Loucy (cell line): ENCODE measurements around the gene APOBEC4.
A peak's percentile ranks its signal among the peaks of the same experiment; 100 is the strongest.

Experiments
- H2AFZ ChIP-seq: fragments of 200-600 bp; sonication (generic); 2 replicates; pipeline ENCODE4 v1.6.0; 2016; ENCODE audit warnings: antibody characterized with exemption, mild to moderate bottlenecking, low read length, moderate library complexity
- H3F3A ChIP-seq: fragments of 200-600 bp; 2 replicates; pipeline ENCODE4 v1.6.0; 2016; ENCODE audit warnings: antibody characterized with exemption, low read depth, mild to moderate bottlenecking
- H3K27me3 ChIP-seq: fragments of 200-600 bp; sonication (generic); 2 replicates; pipeline ENCODE4 v1.6.1; 2014; ENCODE audit warnings: low read length, mild to moderate bottlenecking; ENCODE audit not compliant: insufficient read depth, poor library complexity, severe bottlenecking
- H3K36me3 ChIP-seq: fragments of 200-600 bp; sonication (generic); 2 replicates; pipeline ENCODE4 v1.6.1; 2016; ENCODE audit warnings: low read length; ENCODE audit not compliant: insufficient read depth
- H3K4me1 ChIP-seq: fragments of 200-600 bp; sonication (generic); 2 replicates; pipeline ENCODE4 v1.5.1; 2014; ENCODE audit warnings: low read length, mild to moderate bottlenecking; ENCODE audit not compliant: insufficient read depth, poor library complexity, severe bottlenecking
- H3K4me2 ChIP-seq: fragments of 200-600 bp; sonication (generic); 2 replicates; pipeline ENCODE4 v1.6.0; 2014; ENCODE audit warnings: antibody characterized with exemption, low read length, low read depth, mild to moderate bottlenecking; ENCODE audit not compliant: poor library complexity, severe bottlenecking
- H3K4me3 ChIP-seq: fragments of 200-600 bp; sonication (generic); 2 replicates; pipeline ENCODE4 v1.5.1; 2014; ENCODE audit warnings: low read length, mild to moderate bottlenecking, mixed read lengths; ENCODE audit not compliant: poor library complexity, severe bottlenecking
- H3K79me2 ChIP-seq: fragments of 200-600 bp; sonication (generic); 2 replicates; pipeline ENCODE4 v1.6.1; 2014; ENCODE audit warnings: low read length; ENCODE audit not compliant: insufficient read depth
- H3K9ac ChIP-seq: fragments of 200-600 bp; sonication (generic); 2 replicates; pipeline ENCODE4 v1.6.0; 2014; ENCODE audit warnings: mild to moderate bottlenecking, low read depth, low read length, moderate library complexity; ENCODE audit not compliant: poor library complexity, severe bottlenecking
- H3K9me2 ChIP-seq: fragments of 200-600 bp; sonication (generic); replicated peaks from 2 replicates; pipeline ENCODE4 v1.6.1; 2016; ENCODE audit warnings: low read depth, low read length, mixed read lengths
- H3K9me3 ChIP-seq: fragments of 200-600 bp; sonication (generic); 2 replicates; pipeline ENCODE4 v1.6.1; 2014; ENCODE audit warnings: mild to moderate bottlenecking, antibody characterized with exemption, low read length, low read depth; ENCODE audit not compliant: insufficient read depth
- H4K20me1 ChIP-seq: fragments of 200-600 bp; sonication (generic); 2 replicates; pipeline ENCODE4 v1.6.0; 2014; ENCODE audit warnings: antibody characterized with exemption, low read length, mild to moderate bottlenecking; ENCODE audit not compliant: insufficient read depth, poor library complexity, severe bottlenecking
- CTCF ChIP-seq: fragments of 200-600 bp; sonication (generic); conservative IDR thresholded peaks from 2 replicates; pipeline ENCODE4 v1.5.1; 2014; ENCODE audit warnings: mild to moderate bottlenecking, antibody characterized with exemption, low read length
- EZH2phosphoT487 ChIP-seq: fragments of 200-600 bp; IDR thresholded peaks from 2 replicates; pipeline ENCODE4 v1.6.1; 2018; ENCODE audit warnings: antibody characterized with exemption, mild to moderate bottlenecking, moderate library complexity, borderline replicate concordance

APOBEC4 gene

GRCh38 chr1:183638649-183639387, 14.3 kb downstream of the APOBEC4 start:
- Histone ChIP-seq H3K4me3 (no peak overlapping the region), H3K4me1 (peaks cover 14% of the 10 kb centered on the region), H3K9ac (no peak overlapping the region), H3K4me2 (no peak overlapping the region), H2AFZ (no peak overlapping the region), H3K9me2 (no peaks in the 10 kb centered on the region), H3K36me3 (no peaks in the 10 kb centered on the region), H3F3A (peaks cover 5% of the 10 kb centered on the region), H3K9me3 (no peaks in the 10 kb centered on the region), H3K27me3 (peaks cover 8% of the 10 kb centered on the region), H3K79me2 (peaks cover 16% of the 10 kb centered on the region), H4K20me1 (peaks cover 7% of the 10 kb centered on the region)
- no peak for TF ChIP-seq CTCF
- no peak for TF ChIP-seq EZH2phosphoT487

GRCh38 chr1:183636783-183637182, 16.3 kb downstream of the APOBEC4 start:
- Histone ChIP-seq H3K9me2 (no peaks in the 10 kb centered on the region), H3K79me2 (peaks cover 33% of the 10 kb centered on the region), H4K20me1 (peaks cover 24% of the 10 kb centered on the region), H3K9ac (peak overlapping the region; percentile 42), H3K27me3 (peaks cover 8% of the 10 kb centered on the region), H3K4me2 (peak overlapping the region; percentile 87), H3F3A (peaks cover 5% of the 10 kb centered on the region), H2AFZ (no peak overlapping the region), H3K36me3 (no peaks in the 10 kb centered on the region), H3K9me3 (no peaks in the 10 kb centered on the region), H3K4me3 (peak overlapping the region; percentile 84), H3K4me1 (peaks cover 31% of the 10 kb centered on the region)
- TF ChIP-seq EZH2phosphoT487 (no peak), CTCF (no peak)

GRCh38 chr1:183636334-183636682, 16.8 kb downstream of the APOBEC4 start:
- Histone ChIP-seq H3K4me2 (peak overlapping the region; percentile 87), H3K9me3 (no peaks in the 10 kb centered on the region), H2AFZ (peak overlapping the region; percentile 86), H4K20me1 (peaks cover 27% of the 10 kb centered on the region), H3K79me2 (peaks cover 38% of the 10 kb centered on the region), H3K9me2 (no peaks in the 10 kb centered on the region), H3K4me1 (peaks cover 32% of the 10 kb centered on the region), H3K4me3 (peak overlapping the region; percentile 84), H3K9ac (peak overlapping the region; percentile 42), H3K27me3 (peaks cover 8% of the 10 kb centered on the region), H3K36me3 (no peaks in the 10 kb centered on the region), H3F3A (peaks cover 5% of the 10 kb centered on the region)
- TF ChIP-seq CTCF: no peak
- TF ChIP-seq EZH2phosphoT487: no peak
